VCaP (cell line): ENCODE data around the gene APOBEC4.

ENCODE experiments used
- H3K27ac ChIP-seq: fragments of 450-650 bp; 2 replicates; pipeline ENCODE4 v1.5.1; 2017
- TF ChIP-seq, protein P1 (sequence below): fragments of 450-650 bp; conservative IDR thresholded peaks from 2 replicates; pipeline ENCODE4 v1.5.1; 2017; ENCODE audit warnings: mild to moderate bottlenecking, moderate library complexity

The APOBEC4 gene

GRCh38 chr1:183633676-183634343, 19.3 kb downstream of the APOBEC4 start:
- TF ChIP-seq, protein P1, sequence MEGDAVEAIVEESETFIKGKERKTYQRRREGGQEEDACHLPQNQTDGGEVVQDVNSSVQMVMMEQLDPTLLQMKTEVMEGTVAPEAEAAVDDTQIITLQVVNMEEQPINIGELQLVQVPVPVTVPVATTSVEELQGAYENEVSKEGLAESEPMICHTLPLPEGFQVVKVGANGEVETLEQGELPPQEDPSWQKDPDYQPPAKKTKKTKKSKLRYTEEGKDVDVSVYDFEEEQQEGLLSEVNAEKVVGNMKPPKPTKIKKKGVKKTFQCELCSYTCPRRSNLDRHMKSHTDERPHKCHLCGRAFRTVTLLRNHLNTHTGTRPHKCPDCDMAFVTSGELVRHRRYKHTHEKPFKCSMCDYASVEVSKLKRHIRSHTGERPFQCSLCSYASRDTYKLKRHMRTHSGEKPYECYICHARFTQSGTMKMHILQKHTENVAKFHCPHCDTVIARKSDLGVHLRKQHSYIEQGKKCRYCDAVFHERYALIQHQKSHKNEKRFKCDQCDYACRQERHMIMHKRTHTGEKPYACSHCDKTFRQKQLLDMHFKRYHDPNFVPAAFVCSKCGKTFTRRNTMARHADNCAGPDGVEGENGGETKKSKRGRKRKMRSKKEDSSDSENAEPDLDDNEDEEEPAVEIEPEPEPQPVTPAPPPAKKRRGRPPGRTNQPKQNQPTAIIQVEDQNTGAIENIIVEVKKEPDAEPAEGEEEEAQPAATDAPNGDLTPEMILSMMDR, result peak; percentile 70
- H3K27ac ChIP-seq, result peak overlapping the region; percentile 86; the same call in 1 of the 2 replicates

DNA sequence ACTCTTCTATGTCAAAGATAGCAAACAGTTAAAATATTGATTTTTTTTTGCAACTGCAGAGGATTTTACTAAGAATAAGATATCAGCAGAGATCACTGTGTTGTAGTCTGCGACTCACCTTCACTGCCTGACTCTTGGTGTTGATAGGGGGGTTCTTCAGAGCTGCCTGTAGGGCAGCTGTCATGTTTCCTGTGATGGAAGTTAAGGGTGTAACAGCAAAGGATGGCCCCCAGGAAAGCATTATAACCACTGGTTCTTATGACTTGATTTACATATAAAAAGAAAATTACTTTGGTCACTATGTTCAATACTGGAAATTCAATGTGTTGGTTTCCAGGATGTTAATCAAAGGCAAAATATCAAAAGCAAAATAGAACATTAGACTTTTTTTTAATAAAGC, 20.2 kb downstream of the APOBEC4 start:
- H3K27ac ChIP-seq, result no peak overlapping the region
- TF ChIP-seq, protein P1, result no peak

- H3K27ac ChIP-seq, result no peak overlapping the region
- TF ChIP-seq, protein P1, result no peak
These were observed 21.0 kb downstream of the APOBEC4 start for GRCh38 chr1:183632114-183632513.

GRCh38 chr1:183630748-183631147, 22.4 kb downstream of the APOBEC4 start:
- TF ChIP-seq, protein P1, result no peak

DNA sequence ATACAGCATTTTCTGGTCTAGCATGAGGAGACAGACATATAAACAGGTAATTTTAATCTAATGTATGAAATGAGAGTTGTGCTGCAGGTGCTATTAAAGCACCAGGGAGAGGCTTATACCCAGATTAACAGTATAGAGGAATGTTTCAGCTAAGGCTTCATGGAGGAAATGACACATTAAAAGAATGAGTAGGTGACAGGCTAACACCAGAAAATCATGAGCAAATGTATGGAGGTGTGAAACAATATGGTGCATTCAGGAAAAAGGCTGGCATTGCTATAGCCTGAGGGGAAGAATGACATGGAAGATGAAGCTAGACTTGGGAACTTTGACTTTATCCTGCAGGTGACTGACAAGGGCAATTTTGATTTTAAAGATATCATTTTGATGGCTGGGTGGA, 24.6 kb downstream of the APOBEC4 start:
- no peak overlapping the region for H3K27ac ChIP-seq
- TF ChIP-seq, protein P1, result no peak

More at GRCh38 chr1:183630748-183631147, 22.4 kb downstream of the APOBEC4 start:
- H3K27ac ChIP-seq, result no peak overlapping the region

DNA sequence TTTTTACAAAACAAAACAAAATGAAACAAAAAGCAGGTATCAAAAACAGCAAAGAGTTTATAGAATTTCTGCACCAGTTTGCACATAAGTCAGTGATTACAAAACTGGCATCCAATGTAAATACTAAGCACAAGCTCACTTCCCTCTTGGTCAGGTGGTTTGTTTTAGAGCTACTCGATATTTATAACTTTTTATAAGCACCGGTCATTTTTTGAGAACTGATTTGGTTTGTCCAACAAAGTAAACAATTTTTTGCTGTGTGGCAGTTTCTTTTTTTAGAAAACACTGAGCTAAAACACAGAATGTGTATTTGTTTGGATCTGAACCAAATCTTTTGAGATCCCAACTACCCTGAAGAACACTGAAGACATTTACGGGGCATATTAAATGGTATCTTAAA, 26.9 kb downstream of the APOBEC4 start:
- H3K27ac ChIP-seq, result peak overlapping the region; percentile 82

GRCh38 chr1:183622884-183623785, 30.0 kb downstream of the APOBEC4 start:
- no peak overlapping the region; the same call in 1 of the 2 replicates for H3K27ac ChIP-seq

More at GRCh38 chr1:183622884-183623785, 30.0 kb downstream of the APOBEC4 start:
- TF ChIP-seq, protein P1, result peak; percentile 89
